ENCODE data around the gene PACS1. TPM values are rescaled to one million over a fixed set of nuclear protein-coding genes. Genes with fewer than 3 reads are reported as not detected.
"Not testable (repeated sequence)": the region's sequence is repeated elsewhere in the genome, so short reads cannot be mapped to it uniquely, and the experiment has no call there.

The PACS1 gene
- total RNA-seq, 3 donors from 2014 or later (not counting 1 experiment from before 2014, with no cell fraction given) = 176 to 204 (median 186) TPM

- no peak overlapping the region for H3K4me3 ChIP-seq (ENCODE audit: low read length)
- no peak for ATAC-seq
These were observed 42.0 kb downstream of the PACS1 start for GRCh38 chr11:66112041-66112491.

GRCh38 chr11:66112601-66113499 lies 42.8 kb downstream of the PACS1 start:
- Mint-ChIP-seq H3K27me3 (ENCODE audit: low read depth in 2 of 2) (no peaks in the 10 kb centered on the region), H3K4me3 (no peak overlapping the region), H3K9me3 (no peaks in the 10 kb centered on the region), H3K4me1 (peaks cover 73 to 78% of the 10 kb centered on the region in 2 donors), H3K36me3 (no peaks in the 10 kb centered on the region), H3K27ac (peak overlapping the region; percentile 52 to 92)
- no peaks in the 10 kb centered on the region for H3K36me3 ChIP-seq (ENCODE audit: control insufficient read depth, insufficient read depth, low read length)
- H3K9me3 ChIP-seq (ENCODE audit: control insufficient read depth, insufficient read depth, low read length) = no peaks in the 10 kb centered on the region
- peak overlapping the region; percentile 48 for H3K27ac ChIP-seq (ENCODE audit: low read length)
- 51% methylated on average over 3 of the region's 3 CpGs for WGBS (ENCODE audit: insufficient coverage)
- intact Hi-C loops (cut with micrococcal nuclease) = no loop called here
- H3K4me3 ChIP-seq (ENCODE audit: low read length) = no peak overlapping the region
- no peak for ATAC-seq
- TF ChIP-seq CTCF (IDR thresholded peaks at IDR 0.05) = no peak
- DNase-seq = no peak
- H3K4me1 ChIP-seq (ENCODE audit: control insufficient read depth, insufficient read depth, low read length) = peaks cover 58% of the 10 kb centered on the region
- no peaks in the 10 kb centered on the region for H3K27me3 ChIP-seq (ENCODE audit: control insufficient read depth, insufficient read depth, low read length)

More at GRCh38 chr11:66112041-66112491, 42.0 kb downstream of the PACS1 start:
- Mint-ChIP-seq H3K36me3 (no peaks in the 10 kb centered on the region), H3K4me1 (peaks cover 73 to 79% of the 10 kb centered on the region in 2 donors), H3K27ac (peak overlapping the region; percentile 52 to 92), H3K4me3 (no peak overlapping the region), H3K27me3 (ENCODE audit: low read depth in 2 of 2) (no peaks in the 10 kb centered on the region), H3K9me3 (peaks cover 0 to 2% of the 10 kb centered on the region in 2 donors)
- intact Hi-C loops (cut with micrococcal nuclease) = no loop called here
- Histone ChIP-seq H3K9me3 (ENCODE audit: control insufficient read depth, insufficient read depth, low read length) (no peaks in the 10 kb centered on the region), H3K4me1 (ENCODE audit: control insufficient read depth, insufficient read depth, low read length) (peaks cover 58% of the 10 kb centered on the region), H3K27ac (ENCODE audit: low read length) (no peak overlapping the region), H3K36me3 (ENCODE audit: control insufficient read depth, insufficient read depth, low read length) (no peaks in the 10 kb centered on the region), H3K27me3 (ENCODE audit: control insufficient read depth, insufficient read depth, low read length) (no peaks in the 10 kb centered on the region)
- TF ChIP-seq CTCF (IDR thresholded peaks at IDR 0.05) = no peak
- peak in 1 of 2 donors; percentile 35 for DNase-seq
- 82% methylated on average over 6 of the region's 9 CpGs for WGBS (ENCODE audit: insufficient coverage)

- Mint-ChIP-seq H3K27ac (peak overlapping the region; percentile 91 to 92), H3K4me1 (peaks cover 68 to 75% of the 10 kb centered on the region in 2 donors), H3K4me3 (peak overlapping the region; percentile 90)
- H3K4me3 ChIP-seq (ENCODE audit: low read length); DNase-seq; H3K36me3 ChIP-seq (ENCODE audit: control insufficient read depth, insufficient read depth, low read length); H3K36me3 Mint-ChIP-seq; H3K27me3 ChIP-seq (ENCODE audit: control insufficient read depth, insufficient read depth, low read length); H3K9me3 ChIP-seq (ENCODE audit: control insufficient read depth, insufficient read depth, low read length); ATAC-seq; H3K9me3 Mint-ChIP-seq; H3K27me3 Mint-ChIP-seq (ENCODE audit: low read depth in 2 of 2): not testable (repeated sequence)
- WGBS (ENCODE audit: insufficient coverage) = 79% methylated on average over 2 of the region's 3 CpGs
- Histone ChIP-seq H3K4me1 (ENCODE audit: control insufficient read depth, insufficient read depth, low read length) (peaks cover 65% of the 10 kb centered on the region), H3K27ac (ENCODE audit: low read length) (peak overlapping the region; percentile 65)
- intact Hi-C loops (cut with micrococcal nuclease) = loop anchor here (2.0 to 5.0 kb wide), 2 partner anchors 14 to 33 kb away; no protein-coding TSS in a partner anchor
These were observed 44.9 kb downstream of the PACS1 start for GRCh38 chr11:66114957-66115356.

GRCh38 chr11:66115638-66116301 lies 45.7 kb downstream of the PACS1 start:
- Histone ChIP-seq H3K4me1 (ENCODE audit: control insufficient read depth, insufficient read depth, low read length) (peaks cover 65% of the 10 kb centered on the region), H3K4me3 (ENCODE audit: low read length) (peak overlapping the region; percentile 12), H3K36me3 (ENCODE audit: control insufficient read depth, insufficient read depth, low read length) (no peaks in the 10 kb centered on the region), H3K27me3 (ENCODE audit: control insufficient read depth, insufficient read depth, low read length) (no peaks in the 10 kb centered on the region), H3K27ac (ENCODE audit: low read length) (peak overlapping the region; percentile 65), H3K9me3 (ENCODE audit: control insufficient read depth, insufficient read depth, low read length) (no peaks in the 10 kb centered on the region)
- Mint-ChIP-seq H3K27ac (peak overlapping the region; percentile 91 to 92), H3K9me3 (no peaks in the 10 kb centered on the region), H3K27me3 (ENCODE audit: low read depth in 2 of 2) (no peaks in the 10 kb centered on the region), H3K4me3 (peak overlapping the region; percentile 90), H3K36me3 (no peaks in the 10 kb centered on the region), H3K4me1 (peaks cover 72 to 80% of the 10 kb centered on the region in 2 donors)
- intact Hi-C loops (cut with micrococcal nuclease) = loop anchor here (2.0 to 5.0 kb wide), 2 partner anchors 15 to 33 kb away; no protein-coding TSS in a partner anchor
- 16% methylated on average over 4 of the region's 8 CpGs for WGBS (ENCODE audit: insufficient coverage)
- no peak for TF ChIP-seq CTCF (IDR thresholded peaks at IDR 0.05)
- ATAC-seq = peak; percentile 68 to 80 (median 77)
- DNase-seq = peak in 1 of 2 donors; percentile 78
